GM21367 (cell line): ENCODE data around the gene CCDC24.

Source experiments
- ATAC-seq: cut with Tn5 transposase; IDR thresholded peaks from one replicate; pipeline ENCODE4 v1.9.1; 2021; ENCODE audit not compliant: unreplicated experiment

Gene CCDC24

GRCh38 chr1:44021156-44021555, 29.8 kb downstream of the CCDC24 start:
- no peak for ATAC-seq

DNA sequence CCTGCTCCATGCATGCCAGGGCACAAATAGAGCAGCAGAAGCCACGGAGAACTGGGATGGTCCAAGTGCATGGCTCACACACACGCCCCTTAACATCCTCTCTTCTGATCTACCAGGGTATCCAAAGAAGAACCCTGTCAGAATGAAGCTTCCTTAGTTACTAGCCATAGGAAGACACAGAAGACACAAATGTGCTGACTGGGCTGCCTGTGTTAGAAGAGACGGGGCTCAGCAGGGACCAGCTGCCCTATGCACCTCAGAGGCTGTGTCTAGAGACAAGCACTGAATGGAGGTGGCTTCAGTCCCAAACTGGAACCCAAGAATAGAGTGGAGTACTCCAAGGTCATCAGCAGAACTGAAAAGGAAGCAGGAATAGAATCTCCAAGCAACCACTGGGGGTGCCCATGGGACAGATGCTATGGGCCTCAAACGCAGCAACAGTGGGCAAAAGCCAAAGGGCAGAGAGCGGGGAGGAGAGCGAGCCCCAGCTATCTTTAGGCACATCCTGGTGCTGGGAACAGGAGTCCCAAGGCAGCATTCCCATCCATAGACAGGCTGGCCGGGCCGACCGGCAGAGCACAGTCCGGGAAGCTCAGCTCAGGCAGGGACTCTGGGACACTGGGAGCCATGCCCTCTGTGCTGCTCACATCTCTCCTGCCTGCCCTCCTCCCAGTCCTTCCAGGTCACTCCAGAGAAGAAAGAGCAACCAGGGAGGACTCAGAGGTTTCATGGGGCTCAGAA, 30.4 kb downstream of the CCDC24 start:
- ATAC-seq, result no peak

DNA sequence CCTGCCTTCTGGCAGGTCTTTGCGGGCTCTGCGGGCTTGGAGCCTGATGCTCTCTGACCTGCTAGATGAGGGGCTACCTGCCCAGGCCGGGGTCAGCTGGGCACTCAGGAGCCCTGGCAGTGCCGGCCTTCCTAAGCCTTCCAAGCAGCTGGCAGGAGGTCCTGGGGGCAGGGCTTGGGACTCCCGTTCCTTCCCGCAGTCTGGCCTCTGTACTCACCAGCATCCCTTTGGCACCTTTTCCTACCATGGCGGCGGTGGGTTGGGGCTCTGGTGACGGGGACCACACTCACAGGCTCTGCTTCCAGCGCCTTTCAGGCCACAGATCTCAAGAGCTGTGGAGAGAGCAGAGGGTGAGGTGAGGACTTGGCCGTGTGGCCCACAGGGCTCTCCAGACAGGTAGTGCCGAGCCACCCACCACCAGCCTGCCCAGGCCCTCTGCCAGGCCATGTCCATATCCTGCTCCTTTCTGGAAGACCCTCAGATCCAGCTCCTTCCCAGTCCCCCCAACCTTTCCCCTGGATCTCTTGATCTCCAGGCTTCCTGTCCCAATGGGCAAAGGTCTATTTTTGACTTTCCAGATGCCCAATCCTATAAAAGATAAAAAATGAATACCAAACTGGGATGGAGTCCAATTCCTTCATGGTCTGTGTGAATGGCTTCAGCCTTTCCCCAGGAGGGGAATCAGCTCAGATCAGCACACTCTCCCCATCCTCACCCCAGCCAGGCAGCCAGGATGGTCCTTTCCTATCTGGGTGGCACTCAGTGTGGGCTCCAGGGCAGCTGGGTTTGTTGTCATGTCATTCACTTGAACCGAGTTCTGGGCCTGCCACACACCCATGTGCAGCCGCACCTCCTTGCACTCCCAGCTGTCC, 32.9 kb downstream of the CCDC24 start:
- ATAC-seq, result no peak

DNA sequence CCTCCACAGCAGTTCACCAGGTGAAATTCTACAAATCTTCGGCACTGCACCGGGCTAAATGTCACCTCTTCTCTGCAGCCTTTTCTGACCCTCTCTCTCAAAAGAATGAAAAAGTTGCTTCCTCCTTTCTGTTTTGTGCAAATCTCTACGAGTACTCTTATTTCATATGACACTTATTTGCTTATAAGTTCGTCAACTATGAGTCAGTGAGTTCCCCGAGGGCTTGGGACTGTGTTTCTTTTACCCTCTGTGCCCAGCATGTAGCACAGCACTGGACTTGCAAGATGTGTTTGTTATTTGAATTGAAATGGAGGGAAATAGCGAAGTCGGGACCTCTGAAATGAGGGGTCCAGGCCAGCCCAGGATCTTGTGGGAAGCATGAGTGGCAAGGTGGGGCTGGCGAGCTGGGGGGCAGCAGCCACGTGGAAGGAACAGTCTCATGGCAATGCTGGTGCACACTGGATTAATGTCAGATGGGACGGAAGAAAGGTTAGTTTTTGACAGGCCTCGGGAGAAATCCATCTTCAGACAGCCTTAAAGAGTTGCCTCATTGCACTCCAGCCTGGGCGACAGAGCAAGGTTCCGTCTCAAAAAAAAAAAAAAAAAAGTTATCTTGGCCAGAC, 33.6 kb downstream of the CCDC24 start:
- ATAC-seq, result no peak

- no peak for ATAC-seq
Observed at GRCh38 chr1:44025816-44026215, 34.4 kb downstream of the CCDC24 start.

- no peak for ATAC-seq
Observed at GRCh38 chr1:44027320-44027719, 35.9 kb downstream of the CCDC24 start.

DNA sequence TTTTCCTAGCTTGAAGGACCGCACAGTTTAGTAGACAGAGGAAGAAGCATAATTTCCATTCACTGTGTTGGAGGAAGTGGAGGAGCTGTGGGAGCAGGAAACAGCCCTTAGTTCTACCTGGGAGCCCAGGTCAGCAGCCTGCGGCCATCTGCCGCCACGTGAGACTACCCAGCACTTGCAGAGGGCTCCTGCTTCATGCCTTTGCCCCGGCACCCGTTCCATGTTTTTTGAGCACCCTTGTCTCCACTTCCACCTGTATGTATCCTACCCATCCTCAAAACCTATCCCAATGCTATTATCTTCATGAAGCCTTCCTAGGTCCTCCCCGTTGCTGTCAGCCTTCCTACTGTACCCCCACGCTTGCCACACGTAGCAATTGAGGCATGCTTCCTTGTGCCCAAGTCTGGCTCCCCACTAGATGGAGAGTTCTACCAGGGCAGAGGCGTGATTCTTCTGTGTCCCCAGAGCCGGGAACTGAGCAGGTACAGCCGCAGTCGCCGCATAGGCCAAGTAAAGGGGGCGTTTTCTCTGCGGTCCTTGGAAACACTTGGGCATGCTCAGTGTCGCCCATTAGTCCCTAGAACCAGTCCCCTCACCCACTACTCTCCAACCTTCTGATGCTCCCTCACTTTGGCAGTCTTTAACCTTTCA, 38.0 kb downstream of the CCDC24 start:
- ATAC-seq, result peak; percentile 22

DNA sequence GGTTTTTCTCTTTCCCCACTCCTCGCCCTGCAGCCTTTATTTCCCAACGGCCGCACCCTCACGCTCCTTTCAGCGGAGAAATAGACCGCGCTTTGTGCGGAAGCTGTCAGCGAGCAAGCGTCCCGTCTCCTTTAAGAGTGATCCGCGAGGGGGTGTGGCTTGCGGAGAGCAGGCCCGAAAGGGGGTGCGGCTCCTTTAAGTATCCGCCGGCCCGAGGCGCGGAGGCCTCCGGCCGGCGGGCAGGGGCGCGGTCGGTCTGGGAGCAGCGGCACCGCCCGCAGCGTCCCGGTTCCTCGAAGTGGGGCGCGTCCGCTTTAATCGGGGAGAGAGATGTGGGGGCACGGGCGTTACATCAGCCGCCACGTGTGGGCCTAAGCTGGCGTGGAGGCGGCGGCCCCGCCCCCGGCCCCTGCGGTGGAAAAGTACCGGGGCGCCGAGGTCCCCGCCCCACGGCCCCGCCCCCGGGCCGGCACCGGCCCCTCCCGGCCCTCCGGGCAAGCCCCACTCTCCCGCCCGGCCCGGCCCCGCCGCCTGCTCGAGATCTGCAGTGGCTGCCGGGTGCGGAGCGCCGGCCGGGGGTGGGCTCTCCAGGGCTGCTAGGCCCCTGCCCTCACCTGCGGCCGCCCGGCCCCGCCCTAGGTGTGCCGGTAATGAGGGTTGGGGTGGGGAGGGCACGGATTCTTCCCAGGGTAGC, 38.7 kb downstream of the CCDC24 start:
- peak; percentile 69 for ATAC-seq

GRCh38 chr1:44030605-44031251, 39.3 kb downstream of the CCDC24 start:
- no peak for ATAC-seq

DNA sequence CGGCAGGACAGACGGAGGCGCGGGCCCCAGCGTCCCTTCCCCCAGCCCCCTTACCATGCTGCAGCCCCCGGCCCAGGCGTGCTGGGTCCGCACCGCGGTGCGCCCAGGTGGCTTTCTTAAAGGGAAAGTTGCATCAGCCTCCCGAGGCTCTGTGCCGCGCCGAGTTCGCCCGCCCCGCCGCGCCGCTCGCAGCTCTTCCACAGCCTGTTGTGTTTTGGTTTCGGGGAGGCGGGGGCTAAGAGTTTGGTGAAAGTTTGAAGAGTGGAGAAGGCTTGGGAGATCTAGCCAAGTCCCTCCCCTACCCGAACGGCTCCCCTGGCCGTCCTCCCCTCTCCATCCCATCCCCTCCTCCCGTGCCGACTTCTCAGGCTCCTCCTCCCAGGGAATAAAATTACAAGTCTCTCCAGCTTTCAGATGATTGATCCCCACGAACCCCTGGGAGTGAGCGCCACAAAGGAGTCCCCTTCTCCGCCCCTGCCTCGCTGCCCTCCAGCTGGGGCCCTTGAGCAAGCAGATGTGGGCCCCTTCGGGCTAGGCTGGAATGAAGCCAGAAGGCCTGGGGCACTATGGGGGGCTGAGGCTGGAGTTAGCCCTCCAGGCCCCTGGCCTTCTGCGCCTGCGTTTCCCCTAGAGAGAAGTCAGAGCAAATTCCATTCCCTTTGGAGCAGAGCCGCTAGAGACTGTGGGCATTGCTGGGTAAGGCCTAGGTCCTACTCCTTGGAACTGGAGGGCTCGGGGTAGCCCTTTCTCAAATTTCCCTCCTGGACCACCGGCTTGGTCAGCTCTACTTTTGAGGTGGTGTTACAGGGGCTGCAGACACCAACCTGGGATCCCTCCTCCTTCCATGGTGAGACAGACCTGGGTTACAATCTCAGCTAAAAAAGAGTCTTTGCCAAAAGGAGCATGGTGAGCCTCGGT, 40.1 kb downstream of the CCDC24 start, which contains the start of gene SLC6A9:
SLC6A9 (minus strand) TSS at position 211 of the 918 bp plus-strand sequence. CDS start 7,185 bp downstream, outside the sequence.
- no peak for ATAC-seq

- ATAC-seq, result no peak
Observed at GRCh38 chr1:44032170-44032790, 40.9 kb downstream of the CCDC24 start.

DNA sequence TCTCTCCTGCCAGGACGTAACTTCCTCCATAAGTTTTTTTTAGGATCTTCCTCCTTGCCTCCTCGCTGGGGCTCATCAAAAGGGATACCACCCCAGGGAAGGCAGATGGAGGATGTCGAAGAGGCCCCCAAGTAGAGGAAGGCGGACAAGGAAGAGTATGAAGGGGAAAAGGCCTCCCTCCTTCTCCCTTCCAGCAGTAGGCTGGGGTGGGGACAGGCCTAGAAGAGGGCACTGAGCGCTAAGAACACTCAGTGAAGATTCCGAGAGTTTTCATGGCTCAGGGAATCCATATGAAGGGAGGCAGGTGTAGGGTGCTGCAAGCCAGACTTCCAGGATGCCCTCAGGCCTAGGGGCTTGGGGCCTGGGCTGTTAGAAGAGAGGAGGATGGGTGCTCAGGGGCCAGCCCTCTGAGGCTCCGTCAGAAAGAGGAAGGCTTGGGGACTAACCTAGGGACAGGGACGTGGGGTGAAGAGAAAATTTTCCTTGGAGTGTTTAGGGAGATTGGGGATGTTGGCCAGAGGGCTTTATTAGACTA, 41.7 kb downstream of the CCDC24 start:
- ATAC-seq, result no peak

- no peak for ATAC-seq
Observed at GRCh38 chr1:44033756-44034155, 42.4 kb downstream of the CCDC24 start.

- ATAC-seq, result no peak
Observed at GRCh38 chr1:44034423-44034822, 43.0 kb downstream of the CCDC24 start.

- no peak for ATAC-seq
Observed at GRCh38 chr1:44034976-44035716, 43.7 kb downstream of the CCDC24 start.

- ATAC-seq, result no peak
Observed at GRCh38 chr1:44035726-44036408, 44.5 kb downstream of the CCDC24 start.
